GM12872 (cell line): ENCODE results near the gene SKP1.

ENCODE experiments used
- TF ChIP-seq, protein P1 (sequence below): IDR thresholded peaks from 3 replicates; pipeline ENCODE4 v1.5.1; 2011; ENCODE audit warnings: low read depth, mild to moderate bottlenecking, low read length, moderate library complexity; ENCODE audit not compliant: insufficient read depth

The SKP1 gene

DNA sequence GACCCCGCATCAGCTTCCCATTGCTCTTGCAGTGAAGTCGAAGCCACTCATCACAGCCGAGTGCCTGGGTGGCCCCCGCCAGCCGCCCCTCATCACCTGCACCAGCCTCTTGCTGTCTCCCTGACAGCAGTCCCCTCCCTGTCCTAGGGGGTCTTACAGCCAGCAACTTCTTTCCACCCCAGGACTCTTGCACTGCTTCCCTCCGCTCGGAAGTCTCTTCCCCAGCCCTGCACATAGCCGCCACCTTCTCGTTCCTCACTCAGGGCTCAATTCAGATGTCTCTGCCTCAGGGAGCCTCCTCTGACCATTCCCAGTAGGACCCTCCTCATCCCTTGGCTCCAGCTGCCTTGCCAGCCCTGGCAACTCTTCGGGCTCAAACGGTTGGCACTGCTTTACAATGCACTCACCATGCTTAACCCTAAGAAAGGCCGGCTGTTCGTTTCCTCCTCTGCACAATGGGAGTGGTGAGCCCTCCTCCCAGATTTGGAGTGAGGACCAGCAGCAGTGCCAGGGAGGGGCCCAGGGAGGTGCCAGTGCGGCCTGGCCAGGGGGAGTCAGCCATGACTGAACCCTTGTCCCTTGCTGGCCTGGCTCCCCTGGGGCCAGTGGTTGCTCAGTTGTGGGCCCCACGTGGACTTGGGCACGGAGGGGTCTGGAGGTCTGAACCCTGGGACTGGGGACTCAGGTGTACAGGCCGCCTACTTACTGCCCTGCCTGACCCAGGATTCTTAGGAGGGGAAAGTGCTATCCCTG lies 56.2 kb downstream of the SKP1 start:
- TF ChIP-seq, protein P1, sequence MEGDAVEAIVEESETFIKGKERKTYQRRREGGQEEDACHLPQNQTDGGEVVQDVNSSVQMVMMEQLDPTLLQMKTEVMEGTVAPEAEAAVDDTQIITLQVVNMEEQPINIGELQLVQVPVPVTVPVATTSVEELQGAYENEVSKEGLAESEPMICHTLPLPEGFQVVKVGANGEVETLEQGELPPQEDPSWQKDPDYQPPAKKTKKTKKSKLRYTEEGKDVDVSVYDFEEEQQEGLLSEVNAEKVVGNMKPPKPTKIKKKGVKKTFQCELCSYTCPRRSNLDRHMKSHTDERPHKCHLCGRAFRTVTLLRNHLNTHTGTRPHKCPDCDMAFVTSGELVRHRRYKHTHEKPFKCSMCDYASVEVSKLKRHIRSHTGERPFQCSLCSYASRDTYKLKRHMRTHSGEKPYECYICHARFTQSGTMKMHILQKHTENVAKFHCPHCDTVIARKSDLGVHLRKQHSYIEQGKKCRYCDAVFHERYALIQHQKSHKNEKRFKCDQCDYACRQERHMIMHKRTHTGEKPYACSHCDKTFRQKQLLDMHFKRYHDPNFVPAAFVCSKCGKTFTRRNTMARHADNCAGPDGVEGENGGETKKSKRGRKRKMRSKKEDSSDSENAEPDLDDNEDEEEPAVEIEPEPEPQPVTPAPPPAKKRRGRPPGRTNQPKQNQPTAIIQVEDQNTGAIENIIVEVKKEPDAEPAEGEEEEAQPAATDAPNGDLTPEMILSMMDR = no peak

DNA sequence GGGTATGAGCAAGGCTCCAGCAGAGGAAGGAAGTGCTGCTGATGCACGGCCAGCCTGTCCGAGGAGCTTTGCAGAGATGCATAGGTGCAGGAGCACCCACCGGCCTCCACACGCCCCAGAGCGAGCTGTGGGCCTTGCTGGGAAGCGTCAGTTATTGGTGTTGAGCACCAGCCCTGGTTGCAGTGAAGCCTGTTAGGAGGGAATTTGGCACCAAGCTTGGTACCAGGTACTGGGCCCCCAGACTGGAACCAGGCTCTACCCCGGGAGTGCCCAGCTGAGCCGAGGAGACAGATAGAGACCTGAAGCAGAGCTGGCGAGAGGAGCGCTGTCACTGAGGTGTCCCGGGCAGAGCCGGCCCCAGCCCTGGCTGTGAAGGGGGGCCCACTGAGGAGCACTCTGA lies 57.0 kb downstream of the SKP1 start:
- TF ChIP-seq, protein P1 = no peak

DNA sequence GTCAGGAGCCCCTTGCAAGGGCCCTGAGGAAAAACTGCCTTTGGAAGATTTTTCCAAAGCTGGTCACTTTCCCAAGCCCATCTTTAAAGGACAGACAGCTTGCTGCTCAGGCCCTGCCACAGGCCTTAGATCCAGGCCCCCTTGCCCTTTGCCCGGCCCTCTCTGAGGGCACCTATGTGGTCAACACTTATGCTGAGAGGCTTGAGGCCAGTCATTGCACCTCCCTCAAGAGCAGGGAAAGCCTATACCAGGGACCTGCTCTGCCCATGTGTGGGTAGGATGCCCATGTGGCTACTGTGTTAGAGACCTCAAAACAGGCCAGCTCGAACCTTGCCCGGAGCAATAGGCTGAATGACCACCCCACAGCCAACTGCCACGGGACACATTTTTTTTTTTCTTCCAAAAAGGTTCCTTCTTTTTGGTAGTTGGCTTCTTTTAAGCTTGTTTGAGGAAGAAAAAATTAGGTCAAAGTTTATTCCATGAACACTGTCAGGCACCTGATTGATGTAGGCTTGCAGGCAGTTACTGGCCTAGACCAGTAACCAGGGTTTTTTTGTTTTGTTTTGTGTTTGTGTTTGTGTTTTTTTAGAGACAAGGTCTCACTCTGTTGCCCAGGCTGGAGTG lies 58.4 kb downstream of the SKP1 start:
- TF ChIP-seq, protein P1 = no peak

DNA sequence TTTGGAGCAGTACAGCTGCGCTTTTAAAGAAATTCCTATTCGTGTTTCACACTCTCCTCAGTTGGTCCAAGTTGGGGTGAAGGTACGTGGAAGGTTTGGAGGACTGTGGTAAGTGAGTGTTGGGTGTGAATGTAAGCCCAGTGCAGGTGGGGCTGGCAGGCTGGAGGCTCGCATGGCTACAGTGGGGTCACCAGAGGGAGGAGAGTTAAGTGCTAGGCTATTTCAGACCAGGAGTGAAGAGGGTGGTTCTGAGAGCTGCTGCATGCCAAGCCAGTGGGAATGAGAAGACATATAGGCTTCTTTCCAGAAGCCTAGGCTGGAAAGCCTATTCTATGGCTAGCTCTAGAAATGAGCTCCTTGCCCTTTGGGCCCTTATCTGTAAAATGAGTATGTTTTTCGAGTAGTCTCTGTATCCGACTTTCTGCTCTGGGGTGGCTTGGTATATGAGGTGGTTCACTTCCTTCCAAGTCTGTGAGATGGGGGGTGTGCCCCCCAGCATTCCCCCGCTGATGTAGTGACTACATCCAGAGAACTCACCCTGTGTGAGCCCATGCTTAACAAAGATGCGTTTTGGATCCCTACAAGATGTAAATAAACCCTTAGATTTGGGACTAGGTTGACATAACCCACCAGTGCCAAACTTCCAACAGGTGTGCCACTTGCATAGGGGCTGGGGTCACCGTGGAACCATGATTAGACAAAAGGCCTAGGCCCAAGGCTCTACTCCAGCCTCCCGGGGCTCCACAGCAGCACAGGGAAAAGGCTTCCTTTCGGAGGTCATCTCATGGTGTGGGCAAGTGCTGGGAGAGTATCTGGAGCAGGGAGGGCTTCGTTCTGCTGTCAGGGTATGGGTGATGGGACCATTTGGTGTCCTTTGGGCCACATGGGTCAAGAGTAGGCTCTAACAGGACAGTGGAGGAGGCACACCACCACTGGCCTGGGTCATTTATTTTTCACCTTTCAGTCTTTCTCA lies 59.7 kb downstream of the SKP1 start:
- TF ChIP-seq, protein P1 = no peak

- TF ChIP-seq, protein P1 = no peak
These were observed 60.5 kb downstream of the SKP1 start for GRCh38 chr5:134116286-134116685.

DNA sequence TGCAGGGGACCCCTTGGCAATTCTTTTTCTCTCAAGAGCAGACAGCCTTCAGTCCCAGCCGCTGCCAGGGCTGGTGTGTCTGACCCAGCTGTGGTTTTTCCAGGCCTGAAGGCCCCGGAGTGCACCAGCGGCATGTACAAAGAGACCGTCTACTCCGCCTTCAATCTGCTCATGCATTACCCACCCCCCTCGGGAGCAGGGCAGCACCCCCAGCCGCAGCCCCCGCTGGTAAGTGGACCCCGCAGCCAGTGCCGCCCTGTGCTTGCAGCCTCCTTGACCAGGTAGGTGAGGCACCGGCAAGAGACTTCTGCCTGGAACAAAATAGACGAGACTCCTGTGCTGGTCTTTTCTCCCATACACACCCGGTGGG lies 61.0 kb downstream of the SKP1 start:
- TF ChIP-seq, protein P1 = no peak
